GM12878 (cell line): Measurements from ENCODE around the gene RAPH1. TPM values are rescaled to one million over a fixed set of nuclear protein-coding genes. Genes with fewer than 3 reads are reported as not detected.

Source experiments
- ATF7 ChIP-seq: fragments of 450-650 bp; IDR thresholded peaks from 2 replicates; pipeline ENCODE4 v1.6.1; 2016; ENCODE audit warnings: low read depth, mild to moderate bottlenecking
- BHLHE40 ChIP-seq, 2 experiments: fragments of 450-650 bp in 1 of 2; IDR thresholded peaks; 2 replicates each; pipeline ENCODE4 v1.6.1; 2011 to 2017; ENCODE audit warnings: low read depth in 2 of 2, borderline replicate concordance in 1 of 2, improper control_type of control experiment in 1 of 2, low read length in 1 of 2, mild to moderate bottlenecking in 1 of 2
- BMI1 ChIP-seq: fragments of 450-650 bp; IDR thresholded peaks from 2 replicates; pipeline ENCODE4 v1.6.1; 2016; ENCODE audit warnings: mild to moderate bottlenecking, moderate library complexity, borderline replicate concordance
- CBX3 ChIP-seq: fragments of 200-600 bp; sonication (generic); IDR thresholded peaks from 2 replicates; pipeline ENCODE4 v1.6.1; 2016; ENCODE audit warnings: low read depth, borderline replicate concordance
- DPF2 ChIP-seq: fragments of 450-650 bp; IDR thresholded peaks from 2 replicates; pipeline ENCODE4 v1.6.1; 2017; ENCODE audit warnings: mild to moderate bottlenecking
- EED ChIP-seq: sonication (generic); IDR thresholded peaks from 2 replicates; pipeline ENCODE4 v1.6.1; 2016; ENCODE audit warnings: antibody characterized with exemption, low read depth
- ELK1 ChIP-seq: IDR thresholded peaks from 2 replicates; pipeline ENCODE4 v1.6.1; 2012; ENCODE audit warnings: low read depth, low read length, improper control_type of control experiment
- EP300 ChIP-seq, 2 experiments: fragments of 150-350 bp in 1 of 2; IDR thresholded peaks; 2 replicates each; pipeline ENCODE4 v1.6.1; 2011 to 2012; ENCODE audit warnings: low read depth in 2 of 2, low read length in 2 of 2, borderline replicate concordance in 1 of 2, improper control_type of control experiment in 1 of 2, inconsistent platforms in 1 of 2; ENCODE audit not compliant: control insufficient read depth in 1 of 2
- GATAD2B ChIP-seq: fragments of 450-650 bp; conservative IDR thresholded peaks from 2 replicates; pipeline ENCODE4 v1.6.1; 2017; ENCODE audit warnings: low read depth, mild to moderate bottlenecking, moderate library complexity
- JUNB ChIP-seq: IDR thresholded peaks from 2 replicates; pipeline ENCODE4 v1.6.1; 2016; ENCODE audit warnings: antibody characterized with exemption, mild to moderate bottlenecking
- JUND ChIP-seq: IDR thresholded peaks from 2 replicates; pipeline ENCODE4 v1.6.1; 2012; ENCODE audit warnings: low read depth, mild to moderate bottlenecking, low read length, improper control_type of control experiment, moderate library complexity
- MEF2B ChIP-seq: fragments of 450-650 bp; IDR thresholded peaks from 2 replicates; pipeline ENCODE4 v1.6.1; 2018; ENCODE audit warnings: mild to moderate bottlenecking, moderate library complexity; ENCODE audit not compliant: partially characterized antibody, poor library complexity, severe bottlenecking
- MTA2 ChIP-seq: fragments of 450-650 bp; IDR thresholded peaks from 2 replicates; pipeline ENCODE4 v1.6.1; 2016; ENCODE audit warnings: low read depth, mild to moderate bottlenecking, moderate library complexity
- NBN ChIP-seq: fragments of 450-650 bp; IDR thresholded peaks from 2 replicates; pipeline ENCODE4 v1.6.1; 2016
- NR2F1 ChIP-seq: fragments of 450-650 bp; conservative IDR thresholded peaks from 2 replicates; pipeline ENCODE4 v1.6.1; 2017; ENCODE audit warnings: mild to moderate bottlenecking
- POLR2A ChIP-seq: IDR thresholded peaks from 2 replicates; pipeline ENCODE4 v1.6.1; 2011; ENCODE audit warnings: low read depth, mild to moderate bottlenecking, low read length
- ZBED1 ChIP-seq: IDR thresholded peaks from 2 replicates; pipeline ENCODE4 v1.6.1; 2016; ENCODE audit warnings: borderline replicate concordance
- ZNF622 ChIP-seq: fragments of 450-650 bp; IDR thresholded peaks from 2 replicates; pipeline ENCODE4 v1.6.1; 2017; ENCODE audit warnings: mild to moderate bottlenecking, inconsistent platforms
- polyA plus RNA-seq, 11 experiments: library from polyadenylated mRNA; depleted of rRNA in 4 of 11; unstranded in 6 of 11; stranded (reverse) in 5 of 11; fragments of >200 nt; fragmentation: Nextera tagmentation in 4 of 11; fragmentation: Illumina TruSeq in 1 of 11; extraction: Ambion mirVana in 4 of 11; extraction: Trizol in 1 of 11; gene quantifications; 1 replicate in 1 of 11; 2 replicates in 10 of 11; pipeline versions ENCODE4 v1.2.1 to v1.2.3, GENCODE V29; 2011 to 2016; ENCODE audit warnings: inconsistent platforms in 2 of 11, missing spikeins in 2 of 11, low read depth in 1 of 11
- total RNA-seq, 4 experiments: library from RNA; depleted of rRNA in 3 of 4; stranded (reverse); fragments of >200 nt in 3 of 4; fragmentation: Illumina TruSeq in 1 of 4; extraction: Trizol in 1 of 4; gene quantifications; 2 replicates each; pipeline versions ENCODE4 v1.2.1 to v1.2.3, GENCODE V29; 2013 to 2021

The RAPH1 gene
- total and polyA plus RNA-seq, 10 of the 15 experiments (the other 5 are each of a cell fraction or from before 2014, with no cell fraction given): 0.09 to 0.90 (median 0.21) TPM; not detected in 7

- TF ChIP-seq ZBED1 (no peak), JUNB (no peak), JUND (0 out of 2 replicates have a peak, but pooled peaks have one; percentile 17), ATF7 (peak; percentile 89), EP300 (IDR thresholded peaks at IDR 0.05; ENCODE audit: borderline replicate concordance in 1 of 2, control insufficient read depth in 1 of 2, low read depth in 2 of 2, low read length in 2 of 2) (peak; percentile 35 to 61; a peak in 3 of 4 replicates), GATAD2B (no peak), ZNF622 (no peak), BHLHE40 (IDR thresholded peaks at IDR 0.05; ENCODE audit: borderline replicate concordance in 1 of 2, low read depth in 2 of 2, low read length in 1 of 2) (peak in 1 of 2 experiments; percentile 37; a peak in 1 of 4 replicates), BMI1 (peak; percentile 32; the same call in 1 of the 2 replicates), EED (no peak), POLR2A (no peak), MEF2B (no peak), NR2F1 (no peak), ELK1 (no peak), MTA2 (peak; percentile 92), DPF2 (peak; percentile 36; the same call in 1 of the 2 replicates), CBX3 (no peak), NBN (no peak; the same call in 1 of the 2 replicates)
These were observed 42.1 kb downstream of the RAPH1 start (continued) for GRCh38 chr2:203492965-203493364.
